Measurements from ENCODE around the gene MRPL48.
"Not testable (repeated sequence)": the region's sequence is repeated elsewhere in the genome, so short reads cannot be mapped to it uniquely, and the experiment has no call there.

The MRPL48 gene

GRCh38 chr11:73787643-73788558 is at the start of gene MRPL48:
Gene MRPL48 (plus strand): TSS chr11:73787874. CDS start chr11:73787972, 98 bp downstream.
- peak; percentile 83 to 86 for DNase-seq

GRCh38 chr11:73743045-73743444 is 44.6 kb upstream of the MRPL48 start:
- DNase-seq, result no peak

GRCh38 chr11:73746701-73747100 is 41.0 kb upstream of the MRPL48 start:
- no peak for DNase-seq

GRCh38 chr11:73747762-73748161 is 39.9 kb upstream of the MRPL48 start:
- DNase-seq, result no peak

- DNase-seq, result no peak
These were observed 39.4 kb upstream of the MRPL48 start for GRCh38 chr11:73748300-73748699.

GRCh38 chr11:73749118-73749517 is 38.6 kb upstream of the MRPL48 start:
- no peak for DNase-seq

GRCh38 chr11:73750228-73750627 is 37.4 kb upstream of the MRPL48 start:
- no peak for DNase-seq

GRCh38 chr11:73750862-73751261 is 36.8 kb upstream of the MRPL48 start:
- DNase-seq, result not testable (repeated sequence)

GRCh38 chr11:73752216-73752867 is 35.3 kb upstream of the MRPL48 start:
- no peak for DNase-seq

GRCh38 chr11:73752903-73753302 is 34.8 kb upstream of the MRPL48 start:
- DNase-seq, result no peak

GRCh38 chr11:73753938-73754337 is 33.7 kb upstream of the MRPL48 start:
- DNase-seq, result no peak

GRCh38 chr11:73755670-73756069 is 32.0 kb upstream of the MRPL48 start:
- DNase-seq, result no peak

GRCh38 chr11:73757598-73757997 is 30.1 kb upstream of the MRPL48 start:
- DNase-seq, result no peak

GRCh38 chr11:73758451-73758850 is 29.2 kb upstream of the MRPL48 start:
- no peak for DNase-seq

GRCh38 chr11:73759610-73760134 is 28.0 kb upstream of the MRPL48 start:
- no peak for DNase-seq

GRCh38 chr11:73760135-73760678 is 27.5 kb upstream of the MRPL48 start:
- DNase-seq, result peak in 1 of 2 experiments; percentile 3

- peak; percentile 98 to 100 for DNase-seq
These were observed 26.8 kb upstream of the MRPL48 start, which contains the start of gene RAB6A for GRCh38 chr11:73760679-73761402. Gene RAB6A (minus strand): TSS chr11:73761074. CDS start chr11:73760635, 439 bp downstream.

- no peak for DNase-seq
These were observed 26.2 kb upstream of the MRPL48 start for GRCh38 chr11:73761403-73761945.

GRCh38 chr11:73762732-73763131 is 24.9 kb upstream of the MRPL48 start:
- DNase-seq, result no peak

GRCh38 chr11:73766763-73767162 is 20.9 kb upstream of the MRPL48 start:
- no peak for DNase-seq

- DNase-seq, result not testable (repeated sequence)
These were observed 16.9 kb upstream of the MRPL48 start for GRCh38 chr11:73770811-73771210.

Measured in stimulated activated CD4-positive, alpha-beta T cell treated with anti-CD3 and anti-CD28 coated beads, Interleukin-4, amount 100 ng/mL, for 4 hours (primary cell).